ENCODE measurements around the gene CYP4F11. TPM values are rescaled to one million over a fixed set of nuclear protein-coding genes. Genes with fewer than 3 reads are reported as not detected.
"Not testable (repeated sequence)": the region's sequence is repeated elsewhere in the genome, so short reads cannot be mapped to it uniquely, and the experiment has no call there.

Gene CYP4F11
- polyA plus RNA-seq, 2 donors, result 4.9 to 11.9 TPM

DNA sequence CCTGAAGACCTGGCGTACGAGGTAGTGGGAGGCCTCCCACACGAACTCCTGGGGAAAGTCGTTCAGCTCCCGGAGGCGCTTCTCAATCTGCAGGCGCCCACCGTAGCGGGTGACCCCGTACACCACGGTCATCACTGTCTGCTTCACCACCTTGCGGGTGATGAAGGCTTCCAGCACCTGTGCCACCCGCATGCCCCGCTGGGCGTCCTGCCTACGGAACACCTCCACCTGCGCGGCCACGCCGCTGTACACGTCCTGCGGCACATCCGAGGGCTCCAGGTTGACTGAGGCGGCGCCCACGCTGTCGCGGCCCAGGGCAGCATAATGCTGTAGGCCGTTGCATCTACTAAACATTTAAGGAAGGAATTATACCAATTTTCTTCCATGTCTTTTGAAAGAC, 31.4 kb downstream of the CYP4F11 start:
- WGBS, 2 donors, result 90 to 92% methylated on average over 29 of the region's 29 CpGs
- not testable (repeated sequence) for H3K4me1 ChIP-seq (ENCODE audit: control insufficient read depth in 2 of 2, insufficient read depth in 2 of 2, low read length in 1 of 2); H3K27ac ChIP-seq (ENCODE audit: low read depth in 2 of 2, low read length in 1 of 2); H3K27me3 ChIP-seq (ENCODE audit: control insufficient read depth in 1 of 2, insufficient read depth in 2 of 2, low read length in 2 of 2); H3K36me3 ChIP-seq (ENCODE audit: control insufficient read depth in 2 of 2, insufficient read depth in 2 of 2, low read length in 1 of 2); H3K4me3 ChIP-seq (ENCODE audit: low read depth in 1 of 2, low read length in 2 of 2); H3K9me3 ChIP-seq (ENCODE audit: control insufficient read depth in 2 of 2, insufficient read depth in 1 of 2, low read depth in 1 of 2, low read length in 1 of 2)

DNA sequence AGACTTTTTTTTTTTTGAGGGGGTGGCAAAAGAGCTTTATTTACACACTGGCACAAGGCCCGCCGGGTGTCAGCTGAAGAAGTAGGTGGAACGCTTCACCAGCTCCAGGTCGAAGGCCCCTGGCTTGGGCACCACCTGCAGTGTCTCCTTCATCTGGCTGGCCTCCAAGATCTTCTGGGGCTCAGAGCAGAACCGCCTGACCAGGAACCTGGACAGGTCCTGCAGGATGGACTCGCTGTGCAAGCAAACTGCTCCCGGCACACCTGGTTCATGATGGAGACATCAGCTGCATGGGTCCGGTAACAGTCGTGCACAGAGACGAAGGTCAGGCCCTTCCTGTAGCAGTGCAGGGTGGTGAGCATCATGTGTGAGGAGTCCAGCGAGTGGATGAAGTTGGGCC, 32.1 kb downstream of the CYP4F11 start:
- Histone ChIP-seq H3K27me3 (ENCODE audit: control insufficient read depth in 1 of 2, insufficient read depth in 2 of 2, low read length in 2 of 2) (no peaks in the 10 kb centered on the region), H3K36me3 (ENCODE audit: control insufficient read depth in 2 of 2, insufficient read depth in 2 of 2, low read length in 1 of 2) (no peaks in the 10 kb centered on the region), H3K4me1 (ENCODE audit: control insufficient read depth in 2 of 2, insufficient read depth in 2 of 2, low read length in 1 of 2) (peaks cover 0 to 2% of the 10 kb centered on the region in 2 donors), H3K4me3 (ENCODE audit: low read depth in 1 of 2, low read length in 2 of 2) (no peak overlapping the region), H3K9me3 (ENCODE audit: control insufficient read depth in 2 of 2, insufficient read depth in 1 of 2, low read depth in 1 of 2, low read length in 1 of 2) (no peaks in the 10 kb centered on the region), H3K27ac (ENCODE audit: low read depth in 2 of 2, low read length in 1 of 2) (no peak overlapping the region)
- WGBS, 2 donors, result 77 to 83% methylated on average over 11 of the region's 11 CpGs

DNA sequence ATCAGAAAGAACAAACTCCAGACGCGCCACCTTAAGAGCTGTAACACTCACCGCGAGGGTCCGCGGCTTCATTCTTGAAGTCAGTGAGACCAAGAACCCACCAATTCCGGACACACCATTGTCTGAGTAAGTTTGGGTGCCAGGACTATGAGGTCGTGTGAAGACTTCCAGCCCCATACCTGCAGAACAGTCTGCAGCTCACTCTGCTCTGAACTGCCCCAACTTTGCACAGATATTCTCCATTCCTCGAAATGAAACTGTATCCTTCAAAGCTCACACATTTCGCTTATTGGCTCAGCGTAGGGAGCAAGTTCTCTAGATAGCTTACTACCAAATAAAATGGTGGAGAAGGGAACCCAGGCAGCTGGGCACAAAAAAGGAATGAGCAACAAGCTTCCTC, 33.8 kb downstream of the CYP4F11 start:
- H3K4me3 ChIP-seq (ENCODE audit: low read depth in 1 of 2, low read length in 2 of 2), result no peak overlapping the region

DNA sequence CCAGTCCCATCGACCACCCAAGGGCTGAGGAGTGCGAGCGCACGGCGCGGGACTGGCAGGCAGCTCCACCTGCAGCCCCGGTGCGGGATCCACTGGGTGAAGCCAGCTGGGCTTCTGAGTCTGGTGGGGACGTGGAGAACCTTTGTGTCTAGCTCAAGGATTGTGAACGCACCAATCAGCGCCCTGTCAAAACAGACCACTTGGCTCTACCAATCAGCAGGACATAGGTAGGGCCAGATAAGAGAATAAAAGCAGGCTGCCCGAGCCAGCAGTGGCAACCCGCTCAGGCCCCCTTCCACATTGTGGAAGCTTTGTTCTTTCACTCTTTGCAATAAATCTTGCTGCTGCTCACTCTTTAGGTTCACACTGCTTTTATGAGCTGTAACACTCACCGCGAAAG, 34.3 kb downstream of the CYP4F11 start:
- not testable (repeated sequence) for H3K4me1 ChIP-seq (ENCODE audit: control insufficient read depth in 2 of 2, insufficient read depth in 2 of 2, low read length in 1 of 2); H3K27ac ChIP-seq (ENCODE audit: low read depth in 2 of 2, low read length in 1 of 2); H3K9me3 ChIP-seq (ENCODE audit: control insufficient read depth in 2 of 2, insufficient read depth in 1 of 2, low read depth in 1 of 2, low read length in 1 of 2); H3K4me3 ChIP-seq (ENCODE audit: low read depth in 1 of 2, low read length in 2 of 2); H3K27me3 ChIP-seq (ENCODE audit: control insufficient read depth in 1 of 2, insufficient read depth in 2 of 2, low read length in 2 of 2); H3K36me3 ChIP-seq (ENCODE audit: control insufficient read depth in 2 of 2, insufficient read depth in 2 of 2, low read length in 1 of 2)
- WGBS, 2 donors, result 37 to 38% methylated on average over 7 to 15 of the region's 15 CpGs

More for the DNA sequence above, 33.8 kb downstream of the CYP4F11 start:
- peaks cover 0 to 2% of the 10 kb centered on the region in 2 donors for H3K4me1 ChIP-seq (ENCODE audit: control insufficient read depth in 2 of 2, insufficient read depth in 2 of 2, low read length in 1 of 2)
- WGBS, 2 donors, result 58 to 84% methylated on average over 11 of the region's 11 CpGs
- no peak overlapping the region for H3K27ac ChIP-seq (ENCODE audit: low read depth in 2 of 2, low read length in 1 of 2)
- no peaks in the 10 kb centered on the region for H3K27me3 ChIP-seq (ENCODE audit: control insufficient read depth in 1 of 2, insufficient read depth in 2 of 2, low read length in 2 of 2)
- H3K9me3 ChIP-seq (ENCODE audit: control insufficient read depth in 2 of 2, insufficient read depth in 1 of 2, low read depth in 1 of 2, low read length in 1 of 2), result no peaks in the 10 kb centered on the region
- no peaks in the 10 kb centered on the region for H3K36me3 ChIP-seq (ENCODE audit: control insufficient read depth in 2 of 2, insufficient read depth in 2 of 2, low read length in 1 of 2)

DNA sequence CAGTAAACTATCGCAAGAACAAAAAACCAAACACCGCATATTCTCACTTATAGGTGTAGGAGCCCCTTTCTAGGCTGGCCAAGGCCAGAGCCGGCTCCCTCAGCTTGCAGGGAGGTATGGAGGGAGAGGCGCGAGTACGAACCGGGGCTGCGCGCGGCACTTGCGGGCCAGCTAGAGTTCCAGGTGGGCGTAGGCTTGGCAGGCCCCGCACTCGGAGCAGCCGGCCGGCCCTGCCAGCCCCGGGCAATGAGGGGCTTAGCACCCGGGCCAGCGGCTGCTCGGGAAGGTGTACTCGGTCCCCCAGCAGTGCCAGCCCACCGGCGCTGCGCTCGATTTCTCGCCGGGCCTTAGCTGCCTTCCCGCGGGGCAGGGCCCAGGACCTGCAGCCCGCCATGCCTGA, 34.8 kb downstream of the CYP4F11 start:
- H3K27ac ChIP-seq (ENCODE audit: low read depth in 2 of 2, low read length in 1 of 2); H3K27me3 ChIP-seq (ENCODE audit: control insufficient read depth in 1 of 2, insufficient read depth in 2 of 2, low read length in 2 of 2); H3K36me3 ChIP-seq (ENCODE audit: control insufficient read depth in 2 of 2, insufficient read depth in 2 of 2, low read length in 1 of 2); H3K9me3 ChIP-seq (ENCODE audit: control insufficient read depth in 2 of 2, insufficient read depth in 1 of 2, low read depth in 1 of 2, low read length in 1 of 2); H3K4me1 ChIP-seq (ENCODE audit: control insufficient read depth in 2 of 2, insufficient read depth in 2 of 2, low read length in 1 of 2); H3K4me3 ChIP-seq (ENCODE audit: low read depth in 1 of 2, low read length in 2 of 2): not testable (repeated sequence)
- WGBS, 2 donors, result 18 to 24% methylated on average over 23 to 30 of the region's 30 CpGs

DNA sequence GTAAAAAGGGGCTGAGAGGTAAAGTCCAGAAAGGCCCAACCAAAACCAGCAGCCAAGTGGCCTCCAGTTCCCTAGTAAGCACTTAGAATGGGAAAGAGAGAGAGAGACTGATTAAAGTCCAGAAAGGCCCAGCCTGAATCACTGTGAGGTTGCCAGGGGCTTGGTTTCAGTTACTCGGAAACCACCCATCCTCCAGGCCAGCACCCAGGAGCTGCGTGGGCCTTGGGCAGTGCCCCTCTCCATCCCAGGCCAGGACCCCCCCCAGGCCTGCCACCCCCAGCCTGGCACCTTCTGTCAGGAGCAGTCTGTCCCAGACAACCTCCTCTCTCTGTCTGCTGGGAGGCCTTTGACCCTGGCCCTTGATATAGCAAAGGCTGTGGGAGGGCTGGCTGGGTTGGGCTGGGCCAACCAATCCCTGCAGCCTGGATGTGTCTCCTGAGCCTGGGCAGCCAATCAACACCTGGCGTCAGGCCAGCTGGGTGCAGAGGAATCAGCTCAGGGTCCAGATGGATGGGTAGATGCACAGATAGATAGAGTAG, 36.5 kb downstream of the CYP4F11 start, which contains the start of gene CYP4F2:
CYP4F2 (minus strand) TSS at position 337 of the 539 bp plus-strand sequence. CDS start 463 bp downstream, outside the sequence.
- no peak within 1 kb of the TSS for H3K4me3 ChIP-seq (ENCODE audit: low read depth in 1 of 2, low read length in 2 of 2)
- 76 to 85% methylated on average over 3 of the region's 3 CpGs for WGBS, 2 donors
- H3K27me3 ChIP-seq (ENCODE audit: control insufficient read depth in 1 of 2, insufficient read depth in 2 of 2, low read length in 2 of 2), result no peaks in the 10 kb centered on the region
- H3K36me3 ChIP-seq (ENCODE audit: control insufficient read depth in 2 of 2, insufficient read depth in 2 of 2, low read length in 1 of 2), result no peaks in the 10 kb centered on the region
- H3K4me1 ChIP-seq (ENCODE audit: control insufficient read depth in 2 of 2, insufficient read depth in 2 of 2, low read length in 1 of 2), result no peaks in the 10 kb centered on the region
- H3K9me3 ChIP-seq (ENCODE audit: control insufficient read depth in 2 of 2, insufficient read depth in 1 of 2, low read depth in 1 of 2, low read length in 1 of 2), result peaks cover 0 to 3% of the 10 kb centered on the region in 2 donors
- no peak within 1 kb of the TSS for H3K27ac ChIP-seq (ENCODE audit: low read depth in 2 of 2, low read length in 1 of 2)

DNA sequence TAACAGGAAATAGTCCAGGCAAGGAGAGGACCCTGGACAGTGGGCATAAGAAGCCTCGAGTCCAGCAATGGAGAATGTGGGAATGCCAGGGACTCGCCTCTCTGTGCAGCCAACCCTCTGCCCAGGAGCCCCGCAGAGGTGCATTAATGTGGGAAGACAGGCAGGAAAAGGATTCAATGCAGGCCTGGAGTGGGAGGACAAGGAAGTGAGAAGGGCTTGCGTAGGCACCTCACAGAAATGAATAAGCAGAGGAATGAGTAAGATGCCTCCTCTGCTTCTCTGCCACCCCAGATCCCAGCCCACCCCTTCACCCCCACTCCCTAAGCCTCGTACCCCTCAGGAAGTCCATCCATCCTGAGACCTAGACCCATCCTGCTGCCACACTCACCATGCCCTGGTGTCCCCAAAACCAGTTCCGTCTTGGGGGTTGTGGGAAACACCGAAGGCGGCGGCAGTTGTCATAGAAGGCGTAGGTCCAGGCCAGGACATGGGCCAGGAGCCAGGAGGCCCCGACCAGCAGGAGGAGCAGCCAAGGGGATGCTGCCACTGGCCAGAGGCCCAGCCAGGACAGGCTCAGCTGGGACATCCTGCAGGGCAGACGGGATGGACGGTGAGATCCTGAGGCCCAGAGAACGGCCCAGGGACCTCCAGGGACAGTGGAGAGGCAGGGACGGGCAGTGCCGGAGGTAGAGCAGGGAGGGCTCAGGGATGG, 37.1 kb downstream of the CYP4F11 start:
- H3K27me3 ChIP-seq (ENCODE audit: control insufficient read depth in 1 of 2, insufficient read depth in 2 of 2, low read length in 2 of 2), result no peaks in the 10 kb centered on the region
- 85 to 86% methylated on average over 16 of the region's 16 CpGs for WGBS, 2 donors
- no peak overlapping the region for H3K4me3 ChIP-seq (ENCODE audit: low read depth in 1 of 2, low read length in 2 of 2)
- H3K9me3 ChIP-seq (ENCODE audit: control insufficient read depth in 2 of 2, insufficient read depth in 1 of 2, low read depth in 1 of 2, low read length in 1 of 2), result peaks cover 0 to 3% of the 10 kb centered on the region in 2 donors
- no peak overlapping the region for H3K27ac ChIP-seq (ENCODE audit: low read depth in 2 of 2, low read length in 1 of 2)
- no peaks in the 10 kb centered on the region for H3K36me3 ChIP-seq (ENCODE audit: control insufficient read depth in 2 of 2, insufficient read depth in 2 of 2, low read length in 1 of 2)
- no peaks in the 10 kb centered on the region for H3K4me1 ChIP-seq (ENCODE audit: control insufficient read depth in 2 of 2, insufficient read depth in 2 of 2, low read length in 1 of 2)

DNA sequence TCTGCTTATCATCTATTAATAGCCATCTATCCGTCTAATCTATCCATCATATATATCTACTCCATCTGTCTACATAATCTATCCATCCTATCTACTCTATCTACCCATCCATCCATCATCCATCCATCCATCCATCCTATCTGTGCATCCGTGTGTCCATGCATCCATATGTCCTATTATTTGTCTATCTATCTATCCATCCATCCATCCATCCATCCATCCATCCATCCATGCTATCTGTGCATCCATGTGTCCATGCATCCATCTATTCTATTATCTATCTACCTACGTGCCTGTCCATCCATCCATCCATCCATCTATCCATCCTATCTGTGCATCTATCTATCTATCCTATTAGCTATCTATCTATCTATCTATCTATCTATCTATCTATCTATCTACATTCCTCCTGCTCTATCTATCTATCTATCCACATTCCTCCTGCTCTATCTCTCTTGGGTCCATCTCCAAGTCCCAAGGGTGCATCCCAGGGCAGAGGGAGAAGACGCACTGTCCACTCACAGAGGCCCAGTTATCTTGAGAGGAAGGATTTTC, 38.4 kb downstream of the CYP4F11 start:
- WGBS, 2 donors, result 75 to 82% methylated on average over 4 of the region's 4 CpGs
- peaks cover 0 to 3% of the 10 kb centered on the region in 2 donors for H3K9me3 ChIP-seq (ENCODE audit: control insufficient read depth in 2 of 2, insufficient read depth in 1 of 2, low read depth in 1 of 2, low read length in 1 of 2)
- no peak overlapping the region for H3K27ac ChIP-seq (ENCODE audit: low read depth in 2 of 2, low read length in 1 of 2)
- H3K4me3 ChIP-seq (ENCODE audit: low read depth in 1 of 2, low read length in 2 of 2), result no peak overlapping the region
- no peaks in the 10 kb centered on the region for H3K36me3 ChIP-seq (ENCODE audit: control insufficient read depth in 2 of 2, insufficient read depth in 2 of 2, low read length in 1 of 2)
- H3K4me1 ChIP-seq (ENCODE audit: control insufficient read depth in 2 of 2, insufficient read depth in 2 of 2, low read length in 1 of 2), result no peaks in the 10 kb centered on the region
- H3K27me3 ChIP-seq (ENCODE audit: control insufficient read depth in 1 of 2, insufficient read depth in 2 of 2, low read length in 2 of 2), result no peaks in the 10 kb centered on the region

DNA sequence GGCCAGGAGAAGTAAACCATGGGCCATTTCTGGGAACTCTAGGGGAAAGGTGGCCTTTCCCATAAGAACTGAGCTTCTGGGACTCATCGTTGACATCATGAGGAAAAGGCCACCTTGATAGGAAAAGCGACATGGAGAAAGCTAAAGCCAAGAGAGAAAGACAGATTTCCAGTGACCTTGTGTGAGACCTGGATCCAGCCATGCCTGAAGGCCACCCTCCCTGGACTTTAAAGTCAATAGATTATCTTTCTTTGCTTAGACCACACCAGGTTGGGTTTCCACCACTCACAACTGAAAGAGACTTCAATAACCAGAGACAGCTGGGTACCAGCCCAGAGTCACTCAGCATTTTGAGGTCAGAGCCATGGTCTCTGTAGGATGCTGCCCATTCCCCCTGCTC, 40.0 kb downstream of the CYP4F11 start:
- Histone ChIP-seq H3K36me3 (ENCODE audit: control insufficient read depth in 2 of 2, insufficient read depth in 2 of 2, low read length in 1 of 2) (no peaks in the 10 kb centered on the region), H3K27ac (ENCODE audit: low read depth in 2 of 2, low read length in 1 of 2) (no peak overlapping the region), H3K27me3 (ENCODE audit: control insufficient read depth in 1 of 2, insufficient read depth in 2 of 2, low read length in 2 of 2) (no peaks in the 10 kb centered on the region), H3K4me1 (ENCODE audit: control insufficient read depth in 2 of 2, insufficient read depth in 2 of 2, low read length in 1 of 2) (no peaks in the 10 kb centered on the region), H3K4me3 (ENCODE audit: low read depth in 1 of 2, low read length in 2 of 2) (no peak overlapping the region), H3K9me3 (ENCODE audit: control insufficient read depth in 2 of 2, insufficient read depth in 1 of 2, low read depth in 1 of 2, low read length in 1 of 2) (peaks cover 0 to 3% of the 10 kb centered on the region in 2 donors)
- 71 to 92% methylated on average over 2 of the region's 2 CpGs for WGBS, 2 donors

DNA sequence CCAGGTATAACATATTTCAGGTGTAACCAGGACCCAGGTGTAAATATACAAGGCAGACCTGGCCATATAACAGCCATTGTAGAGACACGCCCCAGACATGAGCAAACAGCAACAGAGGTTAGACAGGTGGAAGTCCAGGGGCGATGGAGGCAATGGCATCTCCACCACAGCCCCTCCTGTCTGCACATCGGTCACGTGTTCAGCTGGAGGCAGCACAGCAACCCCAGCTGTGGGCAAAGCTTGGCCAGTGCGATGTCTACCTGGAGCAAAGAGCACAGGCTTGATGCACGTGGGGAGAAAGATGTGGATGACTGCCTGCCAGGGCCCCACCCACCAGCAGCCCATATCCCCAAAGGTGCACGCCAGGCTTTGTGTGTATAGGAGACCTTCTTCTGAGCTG, 40.9 kb downstream of the CYP4F11 start:
- Histone ChIP-seq H3K36me3 (ENCODE audit: control insufficient read depth in 2 of 2, insufficient read depth in 2 of 2, low read length in 1 of 2) (no peaks in the 10 kb centered on the region), H3K4me1 (ENCODE audit: control insufficient read depth in 2 of 2, insufficient read depth in 2 of 2, low read length in 1 of 2) (no peaks in the 10 kb centered on the region), H3K27ac (ENCODE audit: low read depth in 2 of 2, low read length in 1 of 2) (no peak overlapping the region), H3K4me3 (ENCODE audit: low read depth in 1 of 2, low read length in 2 of 2) (no peak overlapping the region), H3K27me3 (ENCODE audit: control insufficient read depth in 1 of 2, insufficient read depth in 2 of 2, low read length in 2 of 2) (no peaks in the 10 kb centered on the region), H3K9me3 (ENCODE audit: control insufficient read depth in 2 of 2, insufficient read depth in 1 of 2, low read depth in 1 of 2, low read length in 1 of 2) (peaks cover 0 to 3% of the 10 kb centered on the region in 2 donors)
- WGBS, 2 donors, result 46 to 56% methylated on average over 7 of the region's 7 CpGs

All from esophagus (tissue), 2 donors.